Nephron progenitor cell (in vitro differentiated cells): Measurements from ENCODE around the gene DPH7.

ENCODE experiments used
- DNase-seq: peaks from one replicate; pipeline ENCODE4 v3.0.0; 2021
- H3K27ac Mint-ChIP-seq: 2 replicates; pipeline ENCODE4 v1.8.0; 2021; ENCODE audit warnings: mild to moderate bottlenecking, moderate library complexity, mixed read lengths
- H3K27me3 Mint-ChIP-seq: 2 replicates; pipeline ENCODE4 v1.8.0; 2021; ENCODE audit warnings: mild to moderate bottlenecking, low read depth, mixed read lengths; ENCODE audit not compliant: poor library complexity
- H3K36me3 Mint-ChIP-seq: 2 replicates; pipeline ENCODE4 v1.8.0; 2021; ENCODE audit warnings: low read depth, mixed read lengths
- H3K4me1 Mint-ChIP-seq: 2 replicates; pipeline ENCODE4 v1.8.0; 2021; ENCODE audit warnings: mixed read lengths
- H3K4me3 Mint-ChIP-seq: 2 replicates; pipeline ENCODE4 v1.8.0; 2021; ENCODE audit warnings: mild to moderate bottlenecking, moderate library complexity, mixed read lengths
- H3K9me3 Mint-ChIP-seq: 2 replicates; pipeline ENCODE4 v1.8.0; 2021; ENCODE audit warnings: mild to moderate bottlenecking, moderate library complexity, mixed read lengths
- CTCF ChIP-seq: fragments of 200-600 bp; sonication (generic); IDR thresholded peaks from 2 replicates; pipeline ENCODE4 v1.5.0; 2021; ENCODE audit warnings: antibody characterized with exemption

DPH7 gene

DNA sequence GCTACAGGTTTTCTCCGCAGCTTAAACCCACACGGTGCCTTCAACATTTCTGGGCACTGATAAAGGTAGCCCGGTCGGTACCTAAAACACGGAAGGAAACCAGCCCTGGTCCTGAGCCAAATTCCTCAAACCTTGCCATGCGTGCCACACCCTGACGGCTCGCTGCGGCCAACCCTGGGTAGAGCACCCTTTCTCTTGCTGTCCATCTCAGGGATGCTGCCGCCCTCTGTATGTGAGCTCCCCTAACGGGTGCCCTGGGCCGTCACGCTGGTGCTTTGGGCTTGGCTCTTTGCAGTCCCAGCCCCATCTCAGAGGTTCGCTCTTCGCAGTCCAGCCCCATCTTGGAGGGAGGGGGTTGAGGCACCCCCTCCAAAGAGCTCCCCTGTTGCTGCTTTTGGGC is 72.5 kb downstream of the DPH7 start:
- Mint-ChIP-seq H3K9me3 (peaks cover 53% of the 10 kb centered on the region), H3K4me1 (no peaks in the 10 kb centered on the region), H3K4me3 (no peak overlapping the region), H3K27me3 (peaks cover 32% of the 10 kb centered on the region), H3K27ac (no peak overlapping the region), H3K36me3 (peaks cover 24% of the 10 kb centered on the region)
- DNase-seq = no peak
- no peak for TF ChIP-seq CTCF

DNA sequence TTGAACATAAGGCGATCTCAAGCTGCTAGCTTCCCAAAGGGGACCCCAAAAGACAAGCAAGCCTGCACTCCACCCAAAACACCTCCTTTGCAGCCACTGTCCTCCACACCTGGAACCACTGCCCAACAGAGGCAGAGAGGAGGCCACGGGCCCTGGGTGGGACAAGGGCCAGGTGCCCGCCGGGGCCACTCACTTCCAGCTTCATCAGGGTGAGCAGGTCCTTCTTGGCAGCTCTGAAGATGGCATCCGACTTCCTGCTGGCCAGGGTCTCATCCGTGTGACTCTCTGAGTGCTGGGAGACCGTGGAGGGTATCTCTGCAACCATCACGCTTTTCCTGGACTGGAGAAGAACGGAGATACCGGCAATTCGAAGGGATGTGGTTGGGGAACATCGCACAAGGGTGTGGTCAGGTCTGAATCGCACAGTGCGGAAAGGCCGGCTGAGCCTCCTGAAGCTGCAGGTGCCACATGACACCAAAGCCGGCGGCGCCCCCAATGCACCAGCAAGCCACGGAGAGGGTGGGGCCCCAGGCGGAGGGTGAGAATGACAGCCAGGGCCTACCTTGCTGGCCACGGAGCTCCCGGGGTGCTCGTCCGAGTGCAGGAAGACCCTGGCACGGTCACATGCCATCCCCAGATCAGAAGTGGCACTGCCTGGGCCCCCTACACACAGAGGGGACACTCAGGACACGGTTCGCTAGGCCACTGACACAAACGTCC is 73.1 kb downstream of the DPH7 start:
- DNase-seq = no peak
- Mint-ChIP-seq H3K9me3 (peaks cover 50% of the 10 kb centered on the region), H3K27me3 (peaks cover 32% of the 10 kb centered on the region), H3K36me3 (peaks cover 24% of the 10 kb centered on the region), H3K27ac (no peak overlapping the region), H3K4me1 (no peaks in the 10 kb centered on the region), H3K4me3 (no peak overlapping the region)
- no peak for TF ChIP-seq CTCF
